ENCODE data around the gene MATN4. TPM values are rescaled to one million over a fixed set of nuclear protein-coding genes. Genes with fewer than 3 reads are reported as not detected.

Gene MATN4
- total and polyA plus RNA-seq, 2 of the 13 experiments (the other 11 are each of a cell fraction or from before 2014, with no cell fraction given) = not detected

- TF ChIP-seq STAG1 (CRISPR knock-in tag; IDR thresholded peaks at IDR 0.05) (peak; percentile 69), MBD4 (IDR thresholded peaks at IDR 0.05; ENCODE audit: borderline replicate concordance, low read length) (no peak), ZNF33B (CRISPR knock-in tag; IDR thresholded peaks at IDR 0.05) (0 out of 2 replicates have a peak, but pooled peaks have one; percentile 53), KDM2A (CRISPR knock-in tag; IDR thresholded peaks at IDR 0.05; ENCODE audit: borderline replicate concordance, low read depth) (peak; percentile 75), ZSCAN20 (CRISPR knock-in tag; IDR thresholded peaks at IDR 0.05; ENCODE audit: borderline replicate concordance) (no peak), ZNF841 (CRISPR knock-in tag; IDR thresholded peaks at IDR 0.05; ENCODE audit: borderline replicate concordance) (no peak), SMC3 (IDR thresholded peaks at IDR 0.05; ENCODE audit: low read length) (peak; percentile 18; the same call in 1 of the 2 replicates), BRCA1 (CRISPR knock-in tag; IDR thresholded peaks at IDR 0.05) (no peak), NBN (conservative IDR thresholded peaks at IDR 0.05) (no peak), MIER3 (CRISPR knock-in tag; IDR thresholded peaks at IDR 0.05; ENCODE audit: borderline replicate concordance) (0 out of 2 replicates have a peak, but pooled peaks have one; percentile 39), GLI4 (CRISPR knock-in tag; IDR thresholded peaks at IDR 0.05; ENCODE audit: borderline replicate concordance) (no peak), SMARCE1 (IDR thresholded peaks at IDR 0.05; ENCODE audit: borderline replicate concordance) (no peak), ZNF780A (CRISPR knock-in tag; IDR thresholded peaks at IDR 0.05) (no peak), SMAD9 (CRISPR knock-in tag; IDR thresholded peaks at IDR 0.05) (no peak), THAP11 (CRISPR knock-in tag; IDR thresholded peaks at IDR 0.05) (peak; percentile 26; the same call in 1 of the 2 replicates), ARNT2 (CRISPR knock-in tag; IDR thresholded peaks at IDR 0.05; ENCODE audit: low read depth) (no peak), U2AF2 (IDR thresholded peaks at IDR 0.05; ENCODE audit: low read depth, low read length) (no peak), POGZ (CRISPR knock-in tag; IDR thresholded peaks at IDR 0.05) (0 out of 2 replicates have a peak, but pooled peaks have one; percentile 42), ZNF446 (CRISPR knock-in tag; IDR thresholded peaks at IDR 0.05) (0 out of 2 replicates have a peak, but pooled peaks have one; percentile 28), ZNF790 (CRISPR knock-in tag; IDR thresholded peaks at IDR 0.05; ENCODE audit: borderline replicate concordance) (no peak), ZNF615 (CRISPR knock-in tag; IDR thresholded peaks at IDR 0.05; ENCODE audit: borderline replicate concordance) (no peak), KLF6 (CRISPR knock-in tag; IDR thresholded peaks at IDR 0.05) (no peak), ZFP36L1 (CRISPR knock-in tag; IDR thresholded peaks at IDR 0.05) (no peak), ZNF629 (CRISPR knock-in tag; conservative IDR thresholded peaks at IDR 0.05) (no peak), PAX8 (CRISPR knock-in tag; IDR thresholded peaks at IDR 0.05; ENCODE audit: borderline replicate concordance) (no peak)
- TF ChIP-seq, protein P1, sequence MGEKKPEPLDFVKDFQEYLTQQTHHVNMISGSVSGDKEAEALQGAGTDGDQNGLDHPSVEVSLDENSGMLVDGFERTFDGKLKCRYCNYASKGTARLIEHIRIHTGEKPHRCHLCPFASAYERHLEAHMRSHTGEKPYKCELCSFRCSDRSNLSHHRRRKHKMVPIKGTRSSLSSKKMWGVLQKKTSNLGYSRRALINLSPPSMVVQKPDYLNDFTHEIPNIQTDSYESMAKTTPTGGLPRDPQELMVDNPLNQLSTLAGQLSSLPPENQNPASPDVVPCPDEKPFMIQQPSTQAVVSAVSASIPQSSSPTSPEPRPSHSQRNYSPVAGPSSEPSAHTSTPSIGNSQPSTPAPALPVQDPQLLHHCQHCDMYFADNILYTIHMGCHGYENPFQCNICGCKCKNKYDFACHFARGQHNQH (CRISPR knock-in tag; IDR thresholded peaks at IDR 0.05) = 0 out of 2 replicates have a peak, but pooled peaks have one; percentile 30
- TF ChIP-seq, protein P2, sequence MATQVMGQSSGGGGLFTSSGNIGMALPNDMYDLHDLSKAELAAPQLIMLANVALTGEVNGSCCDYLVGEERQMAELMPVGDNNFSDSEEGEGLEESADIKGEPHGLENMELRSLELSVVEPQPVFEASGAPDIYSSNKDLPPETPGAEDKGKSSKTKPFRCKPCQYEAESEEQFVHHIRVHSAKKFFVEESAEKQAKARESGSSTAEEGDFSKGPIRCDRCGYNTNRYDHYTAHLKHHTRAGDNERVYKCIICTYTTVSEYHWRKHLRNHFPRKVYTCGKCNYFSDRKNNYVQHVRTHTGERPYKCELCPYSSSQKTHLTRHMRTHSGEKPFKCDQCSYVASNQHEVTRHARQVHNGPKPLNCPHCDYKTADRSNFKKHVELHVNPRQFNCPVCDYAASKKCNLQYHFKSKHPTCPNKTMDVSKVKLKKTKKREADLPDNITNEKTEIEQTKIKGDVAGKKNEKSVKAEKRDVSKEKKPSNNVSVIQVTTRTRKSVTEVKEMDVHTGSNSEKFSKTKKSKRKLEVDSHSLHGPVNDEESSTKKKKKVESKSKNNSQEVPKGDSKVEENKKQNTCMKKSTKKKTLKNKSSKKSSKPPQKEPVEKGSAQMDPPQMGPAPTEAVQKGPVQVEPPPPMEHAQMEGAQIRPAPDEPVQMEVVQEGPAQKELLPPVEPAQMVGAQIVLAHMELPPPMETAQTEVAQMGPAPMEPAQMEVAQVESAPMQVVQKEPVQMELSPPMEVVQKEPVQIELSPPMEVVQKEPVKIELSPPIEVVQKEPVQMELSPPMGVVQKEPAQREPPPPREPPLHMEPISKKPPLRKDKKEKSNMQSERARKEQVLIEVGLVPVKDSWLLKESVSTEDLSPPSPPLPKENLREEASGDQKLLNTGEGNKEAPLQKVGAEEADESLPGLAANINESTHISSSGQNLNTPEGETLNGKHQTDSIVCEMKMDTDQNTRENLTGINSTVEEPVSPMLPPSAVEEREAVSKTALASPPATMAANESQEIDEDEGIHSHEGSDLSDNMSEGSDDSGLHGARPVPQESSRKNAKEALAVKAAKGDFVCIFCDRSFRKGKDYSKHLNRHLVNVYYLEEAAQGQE (IDR thresholded peaks at IDR 0.05; ENCODE audit: borderline replicate concordance in 1 of 2, low read depth in 1 of 2, low read length in 2 of 2) = no peak
- TF ChIP-seq, protein P3, sequence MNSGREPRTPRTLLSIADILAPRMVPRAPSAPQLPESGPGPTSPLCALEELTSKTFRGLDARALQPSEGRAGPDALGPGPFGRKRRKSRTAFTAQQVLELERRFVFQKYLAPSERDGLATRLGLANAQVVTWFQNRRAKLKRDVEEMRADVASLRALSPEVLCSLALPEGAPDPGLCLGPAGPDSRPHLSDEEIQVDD (CRISPR knock-in tag; IDR thresholded peaks at IDR 0.05; ENCODE audit: borderline replicate concordance) = no peak
Observed at GRCh38 chr20:45311589-45312211, 3.6 kb upstream of the MATN4 start (continued).
